ENCODE results near the gene EFR3B.

- no peak for TF ChIP-seq CTCF (IDR thresholded peaks at IDR 0.05 in 2 of 3, conservative IDR thresholded peaks at IDR 0.05 in 1 of 3; ENCODE audit: control insufficient read depth in 2 of 3, extremely low read depth in 1 of 3, insufficient read depth in 1 of 3, low read depth in 3 of 3, low read length in 3 of 3)
- TF ChIP-seq MEF2A (IDR thresholded peaks at IDR 0.05; ENCODE audit: insufficient read depth, low read depth, low read length) = no peak
- TF ChIP-seq ZBTB33 (IDR thresholded peaks at IDR 0.05) = no peak
- no peak for TF ChIP-seq POLR2A (IDR thresholded peaks at IDR 0.05; ENCODE audit: low read depth, low read length)
- no peak for TF ChIP-seq HDAC2 (IDR thresholded peaks at IDR 0.05)
- no peak for TF ChIP-seq BACH1 (IDR thresholded peaks at IDR 0.05; ENCODE audit: borderline replicate concordance)
- TF ChIP-seq RAD21 (IDR thresholded peaks at IDR 0.05; ENCODE audit: insufficient read depth, low read depth, low read length) = no peak
- TF ChIP-seq FOXM1 (IDR thresholded peaks at IDR 0.05; ENCODE audit: low read depth, low read length) = no peak
These were observed 73.5 kb downstream of the EFR3B start for GRCh38 chr2:25115249-25115883.
